ENCODE data around the gene APOBEC3B. TPM values are rescaled to one million over a fixed set of nuclear protein-coding genes. Genes with fewer than 3 reads are reported as not detected.

APOBEC3B gene
- total and polyA plus RNA-seq, 12 donors: 0.32 to 8.1 (median 1.5) TPM; not detected in 1

DNA sequence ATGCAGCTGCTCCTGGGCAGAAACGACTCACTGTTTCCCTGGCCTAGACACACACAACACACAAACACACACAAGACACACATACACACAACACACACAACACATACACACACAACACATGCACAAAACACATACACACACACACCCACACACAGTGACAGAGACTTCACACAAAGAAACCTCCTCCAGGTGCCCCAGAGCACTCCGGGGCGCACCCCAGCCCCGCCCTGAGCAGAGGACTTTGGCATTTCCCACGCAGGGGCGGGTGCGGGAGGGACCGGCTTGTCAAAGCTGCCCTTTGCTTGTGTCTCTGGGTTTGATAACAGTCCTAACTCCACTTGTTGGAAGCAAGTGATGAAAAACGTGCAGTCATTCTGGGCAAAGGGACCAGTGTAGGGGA lies 18.3 kb upstream of the APOBEC3B start:
- intact Hi-C loops (cut with DNase I): no loop called here

DNA sequence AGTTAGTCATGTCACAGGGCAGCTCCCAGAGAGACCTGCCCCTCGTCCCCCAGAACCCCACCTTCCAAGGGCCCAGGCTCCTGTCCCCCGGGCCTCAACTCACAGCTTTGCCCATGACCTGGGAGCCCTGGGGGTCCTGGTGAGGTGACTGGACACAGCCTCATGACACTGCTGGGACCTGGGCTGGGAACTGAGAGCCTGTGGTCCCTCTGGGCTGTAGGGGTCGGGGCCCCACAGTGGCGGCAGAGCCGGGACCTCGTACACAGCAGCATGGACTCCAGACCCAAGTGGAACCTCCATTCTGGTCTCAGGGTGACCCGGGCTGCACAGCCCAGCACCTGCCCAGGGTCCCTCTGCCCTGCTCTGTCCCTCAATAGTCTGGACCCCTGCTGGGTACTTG lies 17.8 kb upstream of the APOBEC3B start:
- Histone ChIP-seq H3K9me3 (replicated peaks in 1 of 3) (no peaks in the 10 kb centered on the region), H3K27me3 (no peaks in the 10 kb centered on the region), H3K4me1 (replicated peaks in 1 of 2) (no peaks in the 10 kb centered on the region), H3K4me3 (no peak overlapping the region), H3K27ac (no peak overlapping the region), H3K36me3 (replicated peaks in 1 of 2) (no peaks in the 10 kb centered on the region)
- no peak for DNase-seq
- 84 to 89% (median 88%) methylated on average over 1 to 7 of the region's 7 CpGs; no CpG with 5 or more reads in 1 of the 4 donors for WGBS, 4 donors
- no peak for TF ChIP-seq POLR2A (IDR thresholded peaks at IDR 0.05)
- intact Hi-C loops (cut with DNase I): no loop called here

More for the DNA sequence above, 18.3 kb upstream of the APOBEC3B start:
- no peak for TF ChIP-seq POLR2A (IDR thresholded peaks at IDR 0.05)
- TF ChIP-seq, protein P1, sequence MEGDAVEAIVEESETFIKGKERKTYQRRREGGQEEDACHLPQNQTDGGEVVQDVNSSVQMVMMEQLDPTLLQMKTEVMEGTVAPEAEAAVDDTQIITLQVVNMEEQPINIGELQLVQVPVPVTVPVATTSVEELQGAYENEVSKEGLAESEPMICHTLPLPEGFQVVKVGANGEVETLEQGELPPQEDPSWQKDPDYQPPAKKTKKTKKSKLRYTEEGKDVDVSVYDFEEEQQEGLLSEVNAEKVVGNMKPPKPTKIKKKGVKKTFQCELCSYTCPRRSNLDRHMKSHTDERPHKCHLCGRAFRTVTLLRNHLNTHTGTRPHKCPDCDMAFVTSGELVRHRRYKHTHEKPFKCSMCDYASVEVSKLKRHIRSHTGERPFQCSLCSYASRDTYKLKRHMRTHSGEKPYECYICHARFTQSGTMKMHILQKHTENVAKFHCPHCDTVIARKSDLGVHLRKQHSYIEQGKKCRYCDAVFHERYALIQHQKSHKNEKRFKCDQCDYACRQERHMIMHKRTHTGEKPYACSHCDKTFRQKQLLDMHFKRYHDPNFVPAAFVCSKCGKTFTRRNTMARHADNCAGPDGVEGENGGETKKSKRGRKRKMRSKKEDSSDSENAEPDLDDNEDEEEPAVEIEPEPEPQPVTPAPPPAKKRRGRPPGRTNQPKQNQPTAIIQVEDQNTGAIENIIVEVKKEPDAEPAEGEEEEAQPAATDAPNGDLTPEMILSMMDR (IDR thresholded peaks at IDR 0.05): no peak
- Histone ChIP-seq H3K27me3 (no peaks in the 10 kb centered on the region), H3K36me3 (replicated peaks in 1 of 2) (no peaks in the 10 kb centered on the region), H3K4me1 (replicated peaks in 1 of 2) (no peaks in the 10 kb centered on the region), H3K9me3 (replicated peaks in 1 of 3) (no peaks in the 10 kb centered on the region), H3K4me3 (no peak overlapping the region), H3K27ac (no peak overlapping the region)
- DNase-seq: no peak
- WGBS, 4 donors: 76 to 91% (median 80%) methylated on average over 6 to 9 of the region's 9 CpGs

GRCh38 chr22:38964989-38965388 lies 17.2 kb upstream of the APOBEC3B start:
- no peak overlapping the region for H3K4me3 ChIP-seq
- no peaks in the 10 kb centered on the region for H3K36me3 ChIP-seq (replicated peaks in 1 of 2)
- intact Hi-C loops (cut with DNase I): no loop called here
- TF ChIP-seq, protein P1 (IDR thresholded peaks at IDR 0.05): no peak
- no peak for TF ChIP-seq POLR2A (IDR thresholded peaks at IDR 0.05)
- DNase-seq: no peak
- H3K9me3 ChIP-seq (replicated peaks in 1 of 3): no peaks in the 10 kb centered on the region
- WGBS, 4 donors: 72 to 84% (median 77%) methylated on average over 3 to 4 of the region's 4 CpGs; no CpG with 5 or more reads in 1 of the 4 donors
- H3K4me1 ChIP-seq (replicated peaks in 1 of 2): no peaks in the 10 kb centered on the region
- no peaks in the 10 kb centered on the region for H3K27me3 ChIP-seq
- H3K27ac ChIP-seq: no peak overlapping the region

- WGBS, 4 donors: 69 to 79% (median 78%) methylated on average over 7 to 14 of the region's 14 CpGs
- no peaks in the 10 kb centered on the region for H3K9me3 ChIP-seq (replicated peaks in 1 of 3)
- DNase-seq: no peak
- no peaks in the 10 kb centered on the region for H3K4me1 ChIP-seq (replicated peaks in 1 of 2)
- intact Hi-C loops (cut with DNase I): no loop called here
- H3K4me3 ChIP-seq: no peak overlapping the region
- no peaks in the 10 kb centered on the region for H3K27me3 ChIP-seq
- TF ChIP-seq, protein P1 (IDR thresholded peaks at IDR 0.05): no peak
- no peak for TF ChIP-seq POLR2A (IDR thresholded peaks at IDR 0.05)
- H3K27ac ChIP-seq: no peak overlapping the region
- H3K36me3 ChIP-seq (replicated peaks in 1 of 2): no peaks in the 10 kb centered on the region
Measured at GRCh38 chr22:38965614-38966379, 16.4 kb upstream of the APOBEC3B start.

DNA sequence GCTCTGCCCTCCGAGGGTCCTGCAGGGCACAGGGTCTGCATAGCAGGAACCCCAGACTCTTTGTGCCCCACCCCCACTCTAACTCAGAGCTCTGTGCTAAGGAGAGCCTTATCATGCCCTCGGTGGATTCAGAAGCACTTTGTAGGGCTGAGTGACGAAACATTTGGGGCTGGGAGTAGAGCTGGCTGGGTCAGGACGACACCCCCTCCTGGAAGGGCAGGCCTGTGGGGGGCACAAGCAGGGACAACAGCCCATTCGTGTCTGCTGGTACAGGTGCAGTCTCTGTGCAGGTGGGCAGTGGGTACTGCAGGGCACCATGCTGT lies 15.8 kb upstream of the APOBEC3B start:
- Histone ChIP-seq H3K4me1 (replicated peaks in 1 of 2) (no peaks in the 10 kb centered on the region), H3K36me3 (replicated peaks in 1 of 2) (no peaks in the 10 kb centered on the region), H3K4me3 (no peak overlapping the region), H3K27me3 (no peaks in the 10 kb centered on the region), H3K9me3 (replicated peaks in 1 of 3) (no peaks in the 10 kb centered on the region), H3K27ac (no peak overlapping the region)
- intact Hi-C loops (cut with DNase I): no loop called here
- no peak for TF ChIP-seq POLR2A (IDR thresholded peaks at IDR 0.05)
- TF ChIP-seq, protein P1 (IDR thresholded peaks at IDR 0.05): no peak
- no peak for DNase-seq
- 49 to 62% (median 57%) methylated on average over 5 of the region's 5 CpGs for WGBS, 4 donors
